GM12872 (cell line): ENCODE data around the gene TTC21B.

ENCODE experiments used
- CTCF ChIP-seq: IDR thresholded peaks from 3 replicates; pipeline ENCODE4 v1.5.1; 2011; ENCODE audit warnings: low read depth, mild to moderate bottlenecking, low read length, moderate library complexity; ENCODE audit not compliant: insufficient read depth

The TTC21B gene

GRCh38 chr2:165952085-165952484 is 1.5 kb downstream of the TTC21B start:
- no peak for TF ChIP-seq CTCF

GRCh38 chr2:165950438-165950837 is 3.1 kb downstream of the TTC21B start:
- no peak for TF ChIP-seq CTCF

GRCh38 chr2:165941827-165942226 is 11.7 kb downstream of the TTC21B start:
- no peak for TF ChIP-seq CTCF

- TF ChIP-seq CTCF, result no peak
Measured at GRCh38 chr2:165938237-165938636, 15.3 kb downstream of the TTC21B start.

- TF ChIP-seq CTCF, result no peak
Measured at GRCh38 chr2:165933211-165933910, 20.2 kb downstream of the TTC21B start.

- TF ChIP-seq CTCF, result no peak
Measured at GRCh38 chr2:165927774-165928173, 25.8 kb downstream of the TTC21B start.

GRCh38 chr2:165927353-165927752 is 26.2 kb downstream of the TTC21B start:
- no peak for TF ChIP-seq CTCF

GRCh38 chr2:165924946-165925345 is 28.6 kb downstream of the TTC21B start:
- TF ChIP-seq CTCF, result no peak
